ENCODE results near the gene TNFAIP8.

TNFAIP8 gene

DNA sequence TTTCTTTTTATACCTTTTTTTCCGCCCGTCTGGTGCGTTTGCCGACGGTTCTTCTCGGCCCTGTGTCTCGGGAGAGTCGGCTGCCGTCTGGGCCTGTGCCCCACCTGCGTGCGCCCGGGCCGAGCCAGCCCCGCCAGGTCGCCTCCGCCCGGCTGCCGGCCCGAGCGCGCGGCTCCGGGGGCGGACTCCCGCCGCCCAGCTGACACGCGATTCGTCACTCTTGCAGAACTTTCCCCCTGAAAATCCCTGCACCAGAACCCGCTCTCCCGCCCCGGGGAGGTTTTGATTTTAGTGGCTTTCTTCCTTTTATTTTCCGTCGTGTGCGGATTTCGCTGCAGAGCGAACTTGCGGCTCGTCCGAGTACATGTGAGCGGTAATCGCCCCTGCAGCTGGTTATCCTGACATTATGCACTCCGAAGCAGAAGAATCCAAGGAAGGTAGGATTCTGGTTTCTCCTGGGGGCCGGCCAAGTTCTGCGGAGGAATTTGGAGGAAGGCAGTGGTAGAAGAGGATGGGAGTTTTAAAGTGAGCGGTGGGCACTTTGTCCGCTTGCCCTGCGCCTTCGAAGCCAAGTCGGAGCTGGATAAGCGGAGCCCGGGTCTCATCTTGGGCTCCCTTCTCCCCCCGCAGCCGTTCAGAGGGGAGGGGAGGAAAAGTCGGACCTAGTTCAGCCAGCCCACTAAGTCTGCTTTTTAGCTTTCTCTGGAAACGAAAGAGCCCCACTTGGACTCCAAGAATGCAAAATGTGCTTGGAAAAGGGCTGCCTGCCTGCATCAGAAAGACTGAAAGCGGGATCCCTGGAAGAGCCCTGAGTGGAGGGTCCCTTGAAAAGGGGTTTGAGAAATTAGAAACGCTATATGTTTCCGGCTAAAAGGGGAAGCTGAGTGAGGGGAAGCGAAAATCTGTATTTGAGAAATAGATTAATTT is at the start of gene TNFAIP8:
TNFAIP8 (plus strand) TSS at position 335 of the 927 bp plus-strand sequence; CDS start at position 407, 72 bp downstream.
- no peak for DNase-seq (ENCODE audit: low read depth, low spot score)

DNA sequence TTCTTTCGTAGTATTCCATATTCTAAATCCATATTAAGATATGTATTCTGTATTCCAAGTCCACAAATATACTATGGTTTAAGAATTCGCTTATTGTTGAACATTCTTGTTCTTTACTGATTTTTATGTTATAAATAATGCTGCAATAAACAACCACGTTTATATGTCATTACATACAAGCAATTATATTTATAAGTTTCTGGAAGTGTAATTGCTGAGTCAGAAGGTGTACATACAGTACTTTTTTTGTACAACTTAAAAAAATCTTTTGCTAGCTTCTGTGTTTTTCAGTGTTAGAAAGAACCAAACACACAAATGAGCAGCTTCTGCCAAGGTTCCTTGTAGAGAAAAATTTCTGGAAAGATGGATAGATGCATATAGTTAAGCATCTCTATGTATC is 48.6 kb upstream of the TNFAIP8 start:
- no peak for DNase-seq (ENCODE audit: low read depth, low spot score)

DNA sequence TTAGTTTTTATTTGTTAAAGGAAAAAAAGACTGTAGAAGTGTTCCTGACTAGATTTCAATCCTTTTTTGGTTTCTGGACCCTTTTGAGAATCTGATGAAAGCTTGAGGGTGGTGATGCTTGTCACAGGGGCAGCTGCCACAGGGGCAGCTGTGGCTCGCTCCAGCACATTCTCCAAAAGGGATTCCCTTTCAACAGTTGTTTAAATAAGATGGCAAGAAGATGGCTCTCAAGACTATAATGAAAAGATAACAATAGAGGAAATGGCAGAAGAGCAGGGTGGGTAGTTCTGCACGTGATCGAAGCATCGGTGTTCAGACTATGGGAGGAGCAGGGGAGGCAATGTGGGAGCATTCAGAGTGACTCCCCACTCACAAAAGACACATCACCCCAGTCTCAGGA is 46.5 kb upstream of the TNFAIP8 start:
- DNase-seq (ENCODE audit: low read depth, low spot score): no peak

DNA sequence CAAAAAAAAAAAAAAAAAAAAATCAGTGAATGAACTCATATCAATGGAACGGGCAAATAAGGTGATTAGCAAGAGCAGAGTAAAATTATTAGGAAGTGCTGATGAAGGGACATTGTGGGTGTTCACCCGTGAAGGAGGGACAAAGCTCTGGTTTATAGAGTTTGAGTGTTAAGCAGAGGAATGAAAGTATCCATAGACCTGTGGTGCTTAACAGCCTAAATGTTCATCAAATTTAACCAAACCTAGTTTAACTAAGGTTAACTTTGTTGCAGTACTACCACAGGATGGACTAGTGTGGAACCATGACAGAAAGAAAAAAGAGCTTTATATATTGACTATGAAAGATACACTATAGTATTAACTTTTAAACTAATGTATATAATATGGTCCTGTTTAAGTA is 44.1 kb upstream of the TNFAIP8 start:
- DNase-seq (ENCODE audit: low read depth, low spot score): no peak

DNA sequence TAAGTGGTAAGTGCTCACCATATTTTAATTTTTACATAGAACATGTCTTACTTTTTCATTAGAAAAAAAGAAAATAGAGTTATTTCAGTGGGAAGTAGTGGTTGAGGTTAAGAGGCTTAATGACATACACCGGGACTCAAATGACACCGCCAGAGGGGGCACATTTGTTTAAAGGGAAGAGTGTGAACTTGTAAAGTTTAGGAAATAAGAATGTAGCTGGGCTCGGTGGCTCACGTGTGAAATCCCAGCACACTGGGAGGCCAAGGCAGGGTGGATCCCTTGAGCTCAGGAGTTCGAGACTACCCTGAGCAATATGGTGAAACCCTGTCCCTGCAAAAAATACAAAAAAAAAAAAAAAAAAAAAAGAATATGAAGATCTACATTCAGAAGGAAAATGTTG is 43.4 kb upstream of the TNFAIP8 start:
- no peak for DNase-seq (ENCODE audit: low read depth, low spot score)

DNA sequence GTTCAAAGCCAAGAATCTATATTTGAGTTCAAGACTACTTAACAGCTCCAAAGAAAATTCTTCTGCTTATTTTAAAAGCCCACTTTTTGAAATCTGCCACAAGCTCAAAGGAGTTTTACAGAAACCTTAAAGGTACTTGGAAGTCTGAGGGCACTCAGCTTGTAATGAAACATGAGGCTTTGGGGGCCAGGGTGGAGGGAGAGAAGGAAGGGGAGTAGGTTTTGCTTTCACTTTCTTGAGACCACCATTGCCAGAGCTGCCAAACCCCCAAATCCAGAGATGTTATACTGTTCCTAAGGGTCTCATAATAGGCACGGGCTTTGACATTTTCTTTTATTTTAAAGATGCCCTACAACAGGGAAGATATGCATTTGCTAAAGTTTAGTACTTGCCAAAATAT is 42.6 kb upstream of the TNFAIP8 start:
- no peak for DNase-seq (ENCODE audit: low read depth, low spot score)

DNA sequence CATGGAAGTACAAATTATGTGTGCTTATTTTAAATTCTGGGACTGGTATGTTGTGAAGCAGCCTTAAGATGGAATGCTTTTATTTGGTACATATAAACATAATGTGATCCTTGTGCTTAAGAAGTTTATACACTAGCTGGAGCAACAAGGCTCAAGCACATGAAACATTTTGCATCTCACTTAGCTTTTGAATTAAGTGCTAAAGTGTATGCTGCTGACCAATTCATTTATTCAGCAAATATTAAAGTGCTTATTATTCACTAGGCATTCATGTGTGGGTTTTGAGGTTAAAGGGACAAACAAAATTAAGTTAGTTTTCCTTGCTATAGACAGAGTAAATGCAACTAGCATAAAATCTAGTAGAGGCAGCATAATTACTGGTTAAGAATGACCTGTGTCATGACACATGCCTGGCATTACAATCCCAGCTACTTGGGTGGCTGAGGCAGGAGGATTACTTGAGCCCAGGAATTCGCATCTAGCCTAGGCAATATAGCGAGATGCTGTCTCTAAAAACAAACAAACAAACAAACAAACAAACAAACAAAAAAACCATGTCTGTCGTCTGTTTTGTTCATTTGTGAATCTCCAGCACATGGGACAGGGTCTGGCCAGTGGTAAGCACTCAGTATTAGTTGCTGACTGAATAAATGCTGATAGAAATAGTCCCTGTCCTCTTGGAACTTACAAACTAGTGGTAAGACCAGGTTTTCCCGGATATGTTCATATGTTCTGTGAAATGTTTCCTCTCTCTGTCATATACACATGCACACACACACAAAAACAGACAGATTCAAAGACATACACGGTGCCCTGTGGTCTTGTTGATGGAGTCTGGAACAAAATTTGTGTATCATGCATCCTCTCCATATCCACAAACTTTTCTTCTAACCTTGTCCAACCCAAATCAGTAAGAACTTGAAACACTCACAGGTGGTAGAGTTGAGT is 41.9 kb upstream of the TNFAIP8 start:
- no peak for DNase-seq (ENCODE audit: low read depth, low spot score)

DNA sequence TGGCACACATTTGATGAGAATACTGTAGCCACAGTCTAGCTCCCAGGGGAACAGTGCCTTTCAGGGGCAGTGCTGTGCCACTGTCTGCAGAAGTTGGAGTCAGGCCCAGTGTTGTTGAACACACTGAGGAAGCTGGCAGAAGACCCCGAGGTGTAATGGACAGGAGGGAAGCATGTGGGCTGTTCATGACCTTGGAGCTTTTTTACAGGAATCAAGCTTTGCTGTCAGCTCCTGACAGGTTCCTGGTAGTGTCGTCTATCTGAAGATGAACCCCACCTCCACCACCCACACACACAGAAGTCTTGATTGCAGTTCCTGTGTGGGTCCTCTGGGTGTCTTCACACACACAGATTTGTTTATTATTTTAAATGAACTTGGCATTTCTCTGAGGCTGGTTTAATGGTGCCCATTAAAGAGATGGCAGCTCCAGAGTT is 40.3 kb upstream of the TNFAIP8 start:
- no peak for DNase-seq (ENCODE audit: low read depth, low spot score)

DNA sequence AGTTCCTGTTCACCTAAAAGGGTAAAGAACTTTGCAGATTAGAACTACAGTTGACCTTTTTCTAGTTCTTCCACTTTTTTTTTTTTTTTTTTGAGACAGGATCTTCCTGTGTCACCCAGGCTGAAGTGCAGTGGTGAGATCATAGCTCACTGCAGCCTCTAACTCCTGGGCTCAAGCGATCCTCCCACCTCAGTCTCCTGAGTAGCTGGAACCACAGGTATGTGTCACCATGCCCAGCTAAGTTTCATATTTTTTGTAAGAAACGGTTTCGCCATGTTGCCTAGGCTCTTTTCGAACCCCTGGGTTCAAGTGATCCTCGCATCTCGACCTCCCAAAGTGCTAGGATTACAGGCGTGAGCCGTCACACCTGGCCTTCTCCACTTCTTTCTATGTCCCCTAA is 39.7 kb upstream of the TNFAIP8 start:
- DNase-seq (ENCODE audit: low read depth, low spot score): no peak

DNA sequence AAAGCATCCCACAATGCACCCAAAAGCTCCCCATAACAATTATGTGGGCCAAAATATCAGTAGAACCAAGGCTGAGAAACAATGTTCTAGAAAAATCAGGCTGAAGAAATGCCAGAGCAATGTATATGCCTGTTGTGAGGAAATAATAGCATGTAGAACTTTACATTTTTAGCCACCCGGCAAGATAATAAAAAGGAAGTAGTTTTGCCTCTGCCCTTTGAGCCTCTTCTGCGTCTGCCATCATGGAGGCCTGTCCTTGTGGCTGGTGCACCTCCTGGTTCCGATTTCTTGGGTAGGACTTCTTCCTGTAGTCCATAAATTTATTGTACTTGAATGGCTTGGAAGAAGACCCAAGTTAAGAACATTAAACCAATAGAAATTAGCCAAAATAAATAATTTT is 38.9 kb upstream of the TNFAIP8 start:
- no peak for DNase-seq (ENCODE audit: low read depth, low spot score)

DNA sequence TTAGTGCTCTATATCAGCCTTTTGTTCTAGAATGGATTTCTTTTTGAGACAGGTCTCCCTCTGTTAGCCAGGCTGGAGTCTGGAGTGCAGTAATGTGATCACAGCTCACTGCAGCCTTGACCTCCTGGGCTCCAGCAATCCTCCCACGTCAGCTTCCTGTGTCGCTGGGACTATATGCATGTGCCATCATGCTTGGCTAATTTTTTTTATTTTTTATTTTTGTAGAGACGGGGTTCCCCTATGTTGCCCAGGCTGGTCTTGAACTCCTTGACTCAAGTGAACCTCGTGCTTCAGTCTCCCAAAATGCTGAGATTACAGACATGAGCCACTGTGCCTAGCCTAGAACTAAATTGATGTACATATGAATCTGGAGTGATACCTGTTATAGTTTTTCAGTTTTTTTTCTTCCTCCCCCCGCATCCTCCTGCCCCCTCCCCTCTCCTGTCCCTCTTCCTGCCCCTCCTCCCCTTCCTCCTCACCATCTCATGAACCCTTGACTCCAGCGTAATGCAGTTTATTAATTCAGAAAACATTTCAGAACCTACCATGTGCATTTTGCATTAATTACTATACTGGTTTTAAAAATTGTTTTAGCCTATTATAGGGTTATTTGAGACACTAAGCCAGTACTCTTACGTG is 37.4 kb upstream of the TNFAIP8 start:
- DNase-seq (ENCODE audit: low read depth, low spot score): no peak

DNA sequence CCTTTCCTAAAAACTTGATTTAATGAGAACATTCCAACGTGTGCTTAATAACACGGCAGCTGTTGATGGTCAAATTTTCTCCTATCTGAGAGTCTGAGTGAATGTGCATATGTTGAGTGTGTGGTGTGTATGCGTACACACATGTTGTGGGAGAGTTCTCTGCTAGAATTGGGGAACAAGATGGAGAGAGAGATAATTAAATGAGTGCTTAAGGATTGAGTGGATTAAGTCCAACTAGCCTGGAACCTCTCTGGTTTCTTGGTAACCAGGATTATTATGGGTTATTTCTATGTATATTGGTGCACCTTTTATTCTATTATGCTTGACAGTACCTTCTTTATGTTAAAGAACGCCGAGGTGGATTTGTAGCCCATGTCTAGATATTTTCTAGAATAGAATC is 36.4 kb upstream of the TNFAIP8 start:
- DNase-seq (ENCODE audit: low read depth, low spot score): no peak

DNA sequence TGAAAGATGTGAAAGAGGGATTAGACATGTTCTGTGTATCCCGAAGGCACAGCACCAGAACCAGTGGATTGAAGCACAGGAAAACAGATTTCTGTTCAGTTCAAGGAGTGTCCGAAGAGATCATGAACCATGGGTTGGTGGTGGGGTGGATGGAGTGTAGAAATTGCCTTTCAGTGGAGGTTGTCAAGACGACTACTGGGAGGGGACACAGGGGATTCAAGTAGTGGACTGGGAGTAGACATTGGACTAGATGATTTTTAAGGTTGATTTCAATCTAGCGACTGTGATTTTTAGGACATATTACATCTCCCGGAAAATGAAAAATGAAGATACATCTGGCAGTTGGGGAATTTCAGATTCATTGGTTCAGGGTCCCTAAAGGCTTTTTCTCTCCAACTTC is 35.9 kb upstream of the TNFAIP8 start:
- DNase-seq (ENCODE audit: low read depth, low spot score): no peak

DNA sequence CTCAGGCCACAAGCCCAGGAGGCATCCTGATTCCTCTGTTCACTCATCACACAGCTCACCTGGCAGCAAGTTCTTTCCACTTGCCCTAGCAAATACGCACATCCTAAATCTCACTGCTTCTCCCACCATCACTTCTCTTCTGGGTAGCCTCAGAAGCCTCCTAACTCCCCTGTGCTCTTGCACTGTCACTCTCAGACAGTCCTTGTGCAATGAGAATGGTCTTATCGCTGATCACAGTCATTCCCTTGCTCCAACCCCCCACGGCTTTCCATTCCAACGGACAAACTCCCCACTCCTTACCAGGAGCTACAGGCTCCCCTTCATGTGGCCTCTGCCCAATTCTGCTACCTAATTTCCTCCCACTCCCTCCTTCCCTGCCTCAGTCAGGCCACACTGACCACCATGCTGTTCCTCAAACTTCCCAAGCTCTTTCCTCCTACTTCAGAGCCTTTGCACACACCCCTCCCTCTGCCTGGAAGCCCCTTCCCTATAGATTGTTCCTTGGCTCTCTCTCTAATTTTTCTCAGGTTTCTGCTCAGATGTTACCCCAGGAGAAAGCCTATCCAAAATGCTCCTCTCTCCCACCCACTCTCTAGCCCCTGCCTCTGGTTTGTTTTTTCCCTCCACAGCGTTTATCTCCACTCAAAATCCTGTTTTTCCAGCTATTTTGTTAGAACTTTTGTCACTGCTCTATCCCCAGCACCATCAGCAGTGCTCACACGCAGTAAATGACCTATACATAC is 34.1 kb upstream of the TNFAIP8 start:
- no peak for DNase-seq (ENCODE audit: low read depth, low spot score)

DNA sequence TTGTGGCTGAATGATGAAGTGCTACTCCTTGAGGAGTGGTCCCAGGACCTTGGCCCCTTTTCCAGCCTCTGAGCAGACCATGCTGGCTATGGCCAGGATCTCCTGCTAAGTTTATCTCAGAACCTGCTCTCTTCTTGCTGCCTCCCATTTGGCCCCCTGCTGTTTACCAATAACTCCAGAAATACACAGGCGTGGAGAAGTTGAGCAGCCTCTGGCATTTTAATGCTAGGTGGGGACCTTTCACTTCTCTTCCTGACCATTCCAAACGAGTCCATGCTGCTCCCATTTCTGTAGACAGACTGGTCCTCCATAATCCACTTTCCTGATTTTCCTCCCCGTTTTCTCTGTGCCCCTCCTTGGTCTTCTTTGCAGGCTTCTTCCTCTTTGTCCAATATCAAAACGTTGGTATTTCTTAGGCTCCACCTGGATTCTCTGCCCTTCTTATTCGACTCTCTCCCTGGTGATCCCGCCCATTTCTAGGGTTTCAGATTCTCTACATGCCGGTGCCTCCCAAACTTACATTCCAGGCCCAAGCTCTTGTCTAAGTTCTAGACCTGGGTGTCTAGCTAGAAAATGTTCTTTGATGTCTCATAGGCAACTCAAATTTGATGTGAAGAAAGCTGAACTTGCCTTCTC is 33.4 kb upstream of the TNFAIP8 start:
- DNase-seq (ENCODE audit: low read depth, low spot score): no peak

DNA sequence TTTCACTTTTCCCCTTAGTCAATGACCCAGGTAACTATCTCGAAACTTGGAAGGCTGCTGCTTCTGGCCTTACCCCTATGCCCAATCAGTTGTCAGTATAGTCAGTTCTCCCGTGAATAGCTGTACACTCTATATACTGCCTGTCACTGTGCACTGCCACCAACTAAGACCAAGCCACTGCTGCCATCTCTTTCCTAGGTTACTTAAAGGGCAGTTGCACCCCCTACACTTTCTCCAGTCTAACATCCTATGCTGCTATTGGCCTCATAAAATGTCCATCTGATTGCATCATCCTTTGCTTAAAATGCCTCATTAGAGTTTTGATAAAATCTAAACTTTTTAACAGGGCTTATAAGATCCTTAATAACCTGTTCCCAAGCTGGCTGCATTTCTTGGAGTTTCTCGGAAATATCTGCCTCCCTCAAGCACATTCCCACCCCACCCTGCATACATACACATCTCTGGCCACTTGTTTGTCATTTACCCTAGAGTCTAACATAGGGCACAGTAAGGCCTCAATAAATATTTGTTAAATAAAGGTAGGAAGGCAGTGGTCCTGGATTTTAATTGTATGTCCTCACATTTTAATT is 32.8 kb upstream of the TNFAIP8 start:
- DNase-seq (ENCODE audit: low read depth, low spot score): no peak

DNA sequence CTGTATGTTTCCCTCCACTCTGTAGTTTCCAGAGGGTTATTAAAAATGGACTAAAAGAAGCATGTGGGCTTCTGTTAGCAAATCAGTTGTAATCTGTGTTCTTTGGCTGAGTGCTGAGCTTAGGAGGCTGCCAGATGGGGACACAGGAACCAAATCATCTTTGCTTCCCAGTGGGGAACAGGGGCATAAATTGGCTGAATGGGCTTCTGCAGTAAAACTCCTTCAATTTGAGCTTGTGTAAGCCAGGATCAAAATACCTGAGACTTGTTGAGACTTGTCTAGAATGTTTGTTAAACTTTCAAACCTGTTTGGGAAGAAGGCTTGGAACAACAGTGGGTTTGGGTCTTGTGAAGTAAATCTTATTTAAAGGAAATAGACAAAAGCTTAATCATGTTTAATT is 32.2 kb upstream of the TNFAIP8 start:
- no peak for DNase-seq (ENCODE audit: low read depth, low spot score)

DNA sequence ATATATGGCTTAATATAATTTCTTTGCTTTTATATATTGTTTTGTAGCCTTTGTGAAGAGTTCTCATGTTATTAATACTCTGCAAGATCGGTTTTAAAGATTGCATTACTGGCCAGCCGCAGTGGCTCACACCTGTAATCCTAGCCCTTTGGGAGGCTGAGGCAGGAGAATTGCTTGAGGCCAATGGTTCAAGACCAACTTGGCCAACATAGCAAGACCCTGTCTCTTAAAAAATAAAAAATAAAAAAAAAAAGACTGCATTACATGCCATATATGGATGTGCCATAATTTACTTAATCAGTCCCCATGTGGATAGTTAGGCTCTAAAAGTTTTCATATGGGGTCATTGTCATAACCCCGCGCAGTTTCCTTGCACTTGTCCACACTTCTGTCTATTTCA is 31.0 kb upstream of the TNFAIP8 start:
- DNase-seq (ENCODE audit: low read depth, low spot score): no peak

DNA sequence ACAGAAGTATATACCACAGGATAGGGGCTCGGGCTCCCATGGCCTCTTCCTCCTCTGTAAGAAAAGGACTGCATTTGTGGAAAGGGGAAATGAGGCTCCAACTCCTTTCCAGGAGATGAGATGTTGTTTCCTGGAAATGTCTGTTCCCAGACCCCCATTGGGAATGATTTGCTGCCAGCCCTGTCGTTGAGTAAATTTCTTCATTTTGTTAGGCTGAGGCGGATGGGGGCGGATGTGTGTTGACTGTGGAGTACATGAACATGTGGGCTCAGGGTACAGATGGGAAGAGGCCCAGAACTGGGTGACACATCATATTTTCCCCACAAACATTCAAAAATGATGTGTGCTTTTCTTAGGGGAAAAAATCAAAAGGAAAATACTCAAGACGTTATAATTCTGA is 28.8 kb upstream of the TNFAIP8 start:
- DNase-seq (ENCODE audit: low read depth, low spot score): no peak

All from iPS DF 19.7 (cell line).